Measurements from ENCODE around the gene TEAD1. TPM values are rescaled to one million over a fixed set of nuclear protein-coding genes. Genes with fewer than 3 reads are reported as not detected.

The TEAD1 gene
- total and polyA plus RNA-seq, 2 donors (not counting 1 experiment from before 2014, with no cell fraction given) = 88.6 to 121 TPM

DNA sequence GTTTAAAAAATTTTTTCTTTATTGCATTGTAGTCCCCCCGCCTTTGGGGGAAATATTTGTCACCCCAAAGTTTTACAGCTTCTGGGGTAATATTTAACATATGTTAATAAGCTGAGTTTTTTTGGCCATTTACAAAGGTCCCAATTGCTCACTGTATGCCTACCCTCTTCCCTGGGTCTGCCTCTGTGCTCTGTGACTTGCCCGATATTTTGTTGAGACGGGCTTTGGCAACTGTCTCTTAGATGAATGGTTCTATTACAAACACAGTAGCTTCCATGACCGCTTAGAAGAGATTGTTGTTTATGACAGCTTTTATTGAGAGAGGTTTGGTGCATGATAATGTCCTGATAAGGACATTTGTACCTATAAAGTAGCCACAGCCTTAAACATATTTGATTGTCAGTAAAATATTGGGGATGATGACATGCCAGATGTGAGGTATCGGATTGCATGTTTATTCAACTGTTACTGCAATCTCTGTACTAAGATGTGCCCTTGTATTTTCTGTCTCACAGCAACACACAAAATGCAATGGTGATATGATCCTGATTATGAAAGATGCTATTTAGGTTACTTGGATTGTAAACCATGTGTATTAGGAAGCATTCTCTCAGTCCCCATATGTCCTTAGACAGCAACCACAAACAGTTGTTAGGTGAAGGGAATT, 103.1 kb downstream of the TEAD1 start:
- TF ChIP-seq, protein P1, sequence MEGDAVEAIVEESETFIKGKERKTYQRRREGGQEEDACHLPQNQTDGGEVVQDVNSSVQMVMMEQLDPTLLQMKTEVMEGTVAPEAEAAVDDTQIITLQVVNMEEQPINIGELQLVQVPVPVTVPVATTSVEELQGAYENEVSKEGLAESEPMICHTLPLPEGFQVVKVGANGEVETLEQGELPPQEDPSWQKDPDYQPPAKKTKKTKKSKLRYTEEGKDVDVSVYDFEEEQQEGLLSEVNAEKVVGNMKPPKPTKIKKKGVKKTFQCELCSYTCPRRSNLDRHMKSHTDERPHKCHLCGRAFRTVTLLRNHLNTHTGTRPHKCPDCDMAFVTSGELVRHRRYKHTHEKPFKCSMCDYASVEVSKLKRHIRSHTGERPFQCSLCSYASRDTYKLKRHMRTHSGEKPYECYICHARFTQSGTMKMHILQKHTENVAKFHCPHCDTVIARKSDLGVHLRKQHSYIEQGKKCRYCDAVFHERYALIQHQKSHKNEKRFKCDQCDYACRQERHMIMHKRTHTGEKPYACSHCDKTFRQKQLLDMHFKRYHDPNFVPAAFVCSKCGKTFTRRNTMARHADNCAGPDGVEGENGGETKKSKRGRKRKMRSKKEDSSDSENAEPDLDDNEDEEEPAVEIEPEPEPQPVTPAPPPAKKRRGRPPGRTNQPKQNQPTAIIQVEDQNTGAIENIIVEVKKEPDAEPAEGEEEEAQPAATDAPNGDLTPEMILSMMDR (conservative IDR thresholded peaks at IDR 0.05 in 1 of 2, IDR thresholded peaks at IDR 0.05 in 1 of 2; ENCODE audit: low read depth in 1 of 2, low read length in 2 of 2) = no peak
- no peak for TF ChIP-seq EZH2 (IDR thresholded peaks at IDR 0.05; ENCODE audit: low read length, missing control alignments)
- Histone ChIP-seq H3K4me1 (ENCODE audit: control insufficient read depth, extremely low read depth, insufficient read depth, low read length) (peaks cover 17% of the 10 kb centered on the region), H3K27ac (ENCODE audit: insufficient read depth, low read length) (peak overlapping the region; percentile 42), H4K20me1 (ENCODE audit: control insufficient read depth, extremely low read depth, insufficient read depth, low read length) (peaks cover 2% of the 10 kb centered on the region), H3K27me3 (ENCODE audit: control insufficient read depth, insufficient read depth, low read length) (no peaks in the 10 kb centered on the region), H3K4me3 (replicated peaks in 1 of 4; ENCODE audit: control extremely low read depth in 1 of 4, insufficient read depth in 1 of 4, low read depth in 3 of 4, low read length in 4 of 4) (no peak overlapping the region), H3K9me3 (ENCODE audit: control insufficient read depth, insufficient read depth, low read depth, low read length) (no peaks in the 10 kb centered on the region), H2AFZ (ENCODE audit: low read length) (no peak overlapping the region), H3K79me2 (ENCODE audit: control insufficient read depth, insufficient read depth, low read length) (peaks cover 86% of the 10 kb centered on the region), H3K9ac (ENCODE audit: insufficient read depth, low read length) (no peak overlapping the region), H3K36me3 (ENCODE audit: control insufficient read depth, insufficient read depth, low read length) (no peaks in the 10 kb centered on the region), H3K4me2 (ENCODE audit: extremely low read depth, insufficient read depth, low read length) (peak overlapping the region; percentile 0)
- peak in 1 of 2 donors; percentile 90 for DNase-seq (ENCODE audit: low read depth in 2 of 2)

DNA sequence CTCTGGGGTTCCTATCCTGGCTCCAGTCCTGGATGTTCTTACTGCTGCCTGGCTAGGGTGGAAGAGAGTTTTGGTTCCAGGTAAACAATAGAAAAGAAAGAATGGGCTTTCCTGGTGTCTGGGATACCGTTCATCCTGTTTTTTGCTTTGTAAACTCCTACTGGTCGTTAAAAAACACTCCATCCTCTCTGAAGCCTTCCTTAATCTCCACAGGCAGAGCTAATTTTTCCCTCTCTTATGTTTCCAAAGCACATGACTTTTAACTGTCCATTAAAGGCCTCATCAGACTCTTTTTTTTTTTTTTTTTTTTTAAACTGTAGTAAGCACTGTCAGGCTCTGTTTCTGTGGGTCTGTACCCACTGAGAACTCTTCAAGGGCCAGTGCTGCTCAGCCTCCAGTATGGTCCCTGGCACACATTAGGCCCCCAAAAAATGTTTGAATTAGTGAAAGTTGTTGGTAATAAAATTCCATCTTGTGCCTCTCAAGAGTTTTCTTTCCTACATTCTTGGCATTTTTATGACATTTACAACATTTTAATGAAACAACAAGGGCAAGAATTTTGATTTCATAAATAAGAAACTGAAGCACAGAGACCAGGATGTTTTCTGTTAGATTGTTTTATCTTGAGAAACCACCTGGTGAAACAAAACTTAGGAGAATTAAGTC, 104.2 kb downstream of the TEAD1 start:
- Histone ChIP-seq H3K9ac (ENCODE audit: insufficient read depth, low read length) (no peak overlapping the region), H3K79me2 (ENCODE audit: control insufficient read depth, insufficient read depth, low read length) (peaks cover 84% of the 10 kb centered on the region), H3K4me3 (replicated peaks in 1 of 4; ENCODE audit: control extremely low read depth in 1 of 4, insufficient read depth in 1 of 4, low read depth in 3 of 4, low read length in 4 of 4) (no peak overlapping the region), H3K4me2 (ENCODE audit: extremely low read depth, insufficient read depth, low read length) (no peak overlapping the region), H3K27ac (ENCODE audit: insufficient read depth, low read length) (peak overlapping the region; percentile 42), H3K4me1 (ENCODE audit: control insufficient read depth, extremely low read depth, insufficient read depth, low read length) (peaks cover 13% of the 10 kb centered on the region), H3K27me3 (ENCODE audit: control insufficient read depth, insufficient read depth, low read length) (no peaks in the 10 kb centered on the region), H3K9me3 (ENCODE audit: control insufficient read depth, insufficient read depth, low read depth, low read length) (no peaks in the 10 kb centered on the region), H2AFZ (ENCODE audit: low read length) (no peak overlapping the region), H4K20me1 (ENCODE audit: control insufficient read depth, extremely low read depth, insufficient read depth, low read length) (peaks cover 2% of the 10 kb centered on the region), H3K36me3 (ENCODE audit: control insufficient read depth, insufficient read depth, low read length) (no peaks in the 10 kb centered on the region)
- TF ChIP-seq, protein P1 (conservative IDR thresholded peaks at IDR 0.05 in 1 of 2, IDR thresholded peaks at IDR 0.05 in 1 of 2; ENCODE audit: low read depth in 1 of 2, low read length in 2 of 2) = no peak
- no peak for TF ChIP-seq EZH2 (IDR thresholded peaks at IDR 0.05; ENCODE audit: low read length, missing control alignments)
- no peak for DNase-seq (ENCODE audit: low read depth in 2 of 2)

GRCh38 chr11:12783765-12784164, 109.5 kb downstream of the TEAD1 start:
- Histone ChIP-seq H3K9me3 (ENCODE audit: control insufficient read depth, insufficient read depth, low read depth, low read length) (no peaks in the 10 kb centered on the region), H4K20me1 (ENCODE audit: control insufficient read depth, extremely low read depth, insufficient read depth, low read length) (no peaks in the 10 kb centered on the region), H3K4me3 (replicated peaks in 1 of 4; ENCODE audit: control extremely low read depth in 1 of 4, insufficient read depth in 1 of 4, low read depth in 3 of 4, low read length in 4 of 4) (no peak overlapping the region), H3K9ac (ENCODE audit: insufficient read depth, low read length) (no peak overlapping the region), H2AFZ (ENCODE audit: low read length) (no peak overlapping the region), H3K4me1 (ENCODE audit: control insufficient read depth, extremely low read depth, insufficient read depth, low read length) (peaks cover 11% of the 10 kb centered on the region), H3K79me2 (ENCODE audit: control insufficient read depth, insufficient read depth, low read length) (peaks cover 83% of the 10 kb centered on the region), H3K36me3 (ENCODE audit: control insufficient read depth, insufficient read depth, low read length) (peaks cover 2% of the 10 kb centered on the region), H3K27ac (ENCODE audit: insufficient read depth, low read length) (no peak overlapping the region), H3K27me3 (ENCODE audit: control insufficient read depth, insufficient read depth, low read length) (no peaks in the 10 kb centered on the region), H3K4me2 (ENCODE audit: extremely low read depth, insufficient read depth, low read length) (no peak overlapping the region)
- DNase-seq (ENCODE audit: low read depth in 2 of 2) = no peak
- TF ChIP-seq, protein P1 (conservative IDR thresholded peaks at IDR 0.05 in 1 of 2, IDR thresholded peaks at IDR 0.05 in 1 of 2; ENCODE audit: low read depth in 1 of 2, low read length in 2 of 2) = no peak
- no peak for TF ChIP-seq EZH2 (IDR thresholded peaks at IDR 0.05; ENCODE audit: low read length, missing control alignments)

All from fibroblast of lung (primary cell).